Fibroblast of lung (primary cell): ENCODE results near the gene RXFP4. TPM values are rescaled to one million over a fixed set of nuclear protein-coding genes. Genes with fewer than 3 reads are reported as not detected.
A peak's percentile ranks its signal among the peaks of the same experiment; 100 is the strongest.

Experiments used
- DNase-seq, 2 donors: peaks; one replicate each; pipeline versions ENCODE4 v3.0.0 to v3.0.0-alpha.2; 2010; ENCODE audit warnings: low read depth in 2 of 2
- H2AFZ ChIP-seq: 2 replicates; pipeline ENCODE4 v1.5.1; 2012; ENCODE audit warnings: low read length, control low read depth, inconsistent platforms
- H3K27ac ChIP-seq: 2 replicates; pipeline ENCODE4 v1.5.1; 2011; ENCODE audit warnings: low read length, control low read depth; ENCODE audit not compliant: insufficient read depth
- H3K27me3 ChIP-seq: 2 replicates; pipeline ENCODE4 v1.5.1; 2011; ENCODE audit warnings: mild to moderate bottlenecking, low read length; ENCODE audit not compliant: control insufficient read depth, insufficient read depth
- H3K36me3 ChIP-seq: 2 replicates; pipeline ENCODE4 v1.5.1; 2011; ENCODE audit warnings: low read length; ENCODE audit not compliant: control insufficient read depth, insufficient read depth
- H3K4me1 ChIP-seq: 2 replicates; pipeline ENCODE4 v1.5.1; 2011; ENCODE audit warnings: low read length; ENCODE audit not compliant: control insufficient read depth, insufficient read depth; ENCODE audit errors: extremely low read depth
- H3K4me2 ChIP-seq: 2 replicates; pipeline ENCODE4 v1.5.1; 2011; ENCODE audit warnings: low read length, control low read depth; ENCODE audit not compliant: insufficient read depth; ENCODE audit errors: extremely low read depth
- H3K4me3 ChIP-seq, 4 experiments: fragments of 200-600 bp in 1 of 4; sonication (generic) in 1 of 4; replicated peaks in 1 of 4; 2 replicates each; pipeline ENCODE4 v1.5.1; 2011 to 2016; ENCODE audit warnings: low read length in 4 of 4, low read depth in 3 of 4, mild to moderate bottlenecking in 3 of 4, control low read depth in 2 of 4, inconsistent platforms in 1 of 4, mixed read lengths in 1 of 4; ENCODE audit not compliant: insufficient read depth in 1 of 4; ENCODE audit errors: control extremely low read depth in 1 of 4
- H3K79me2 ChIP-seq: 2 replicates; pipeline ENCODE4 v1.5.1; 2012; ENCODE audit warnings: mild to moderate bottlenecking, low read length, inconsistent platforms; ENCODE audit not compliant: control insufficient read depth, insufficient read depth
- H3K9ac ChIP-seq: 2 replicates; pipeline ENCODE4 v1.5.1; 2011; ENCODE audit warnings: mild to moderate bottlenecking, low read length, control low read depth; ENCODE audit not compliant: insufficient read depth
- H3K9me3 ChIP-seq: 2 replicates; pipeline ENCODE4 v1.5.1; 2012; ENCODE audit warnings: low read depth, low read length; ENCODE audit not compliant: control insufficient read depth, insufficient read depth
- H4K20me1 ChIP-seq: 2 replicates; pipeline ENCODE4 v1.5.1; 2011; ENCODE audit warnings: low read length; ENCODE audit not compliant: control insufficient read depth, insufficient read depth; ENCODE audit errors: extremely low read depth
- EZH2 ChIP-seq: IDR thresholded peaks from 2 replicates; pipeline ENCODE4 v1.5.1; 2012; ENCODE audit warnings: low read length, control low read depth, mild to moderate bottlenecking; ENCODE audit errors: missing control alignments
- polyA plus RNA-seq, 2 donors: library from polyadenylated mRNA; depleted of rRNA in 1 of 2; stranded (reverse) in 1 of 2; unstranded in 1 of 2; fragments of >200 nt; gene quantifications; 2 replicates each; pipeline ENCODE4 v1.2.1, GENCODE V29; 2011 to 2012; ENCODE audit warnings: missing spikeins in 1 of 2
- total RNA-seq: library from RNA; depleted of rRNA; stranded (reverse); fragments of >200 nt; gene quantifications from 2 replicates; pipeline ENCODE4 v1.2.1, GENCODE V29; 2014
- TF ChIP-seq, protein P1 (sequence below), 2 donors: IDR thresholded peaks in 1 of 2; conservative IDR thresholded peaks in 1 of 2; 1 replicate in 1 of 2; 2 replicates in 1 of 2; pipeline ENCODE4 v1.5.1; 2011 to 2012; ENCODE audit warnings: low read length in 2 of 2, control low read depth in 1 of 2, inconsistent platforms in 1 of 2, low read depth in 1 of 2, mild to moderate bottlenecking in 1 of 2

Gene RXFP4
- total and polyA plus RNA-seq, 2 donors (not counting 1 experiment from before 2014, with no cell fraction given) = not detected

DNA sequence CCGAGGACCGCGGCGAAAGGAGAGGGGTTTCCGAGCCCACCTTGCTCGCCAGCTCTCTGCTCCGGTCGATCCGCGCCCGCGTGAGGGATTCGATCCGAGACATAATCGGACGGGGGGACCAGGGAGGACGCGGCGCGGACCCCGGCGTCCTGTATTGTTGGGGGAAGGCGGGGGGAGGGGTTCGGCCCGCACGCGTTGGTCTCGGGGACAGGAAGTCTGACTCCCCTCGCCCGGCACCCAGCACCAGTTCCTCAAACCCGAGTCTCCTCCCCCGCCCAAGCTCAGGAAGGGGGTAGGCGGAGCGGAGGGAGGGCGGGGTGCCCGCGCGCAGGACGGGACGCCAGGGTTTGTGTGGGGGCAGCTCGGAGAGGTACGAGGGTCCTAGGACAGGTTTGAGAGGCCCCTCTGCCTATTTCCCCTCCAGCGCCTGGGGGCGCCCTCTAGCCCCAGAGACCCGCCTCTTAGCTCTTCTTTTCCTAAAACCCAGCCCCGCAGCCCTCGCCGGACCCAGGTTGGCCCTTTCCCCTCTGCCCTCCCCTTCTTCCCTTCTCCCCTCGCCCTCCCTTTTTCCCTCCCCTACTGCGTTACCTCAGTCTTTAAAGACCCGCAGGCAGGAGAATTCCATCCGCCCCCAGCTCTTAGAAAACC, 37.0 kb downstream of the RXFP4 start, which contains the start of gene ARHGEF2:
Gene ARHGEF2, minus strand, starts transcription at position 223 of the 648 bp plus-strand sequence. Its CDS starts 120 bp downstream, at position 103.
- no peaks in the 10 kb centered on the region for H4K20me1 ChIP-seq
- H3K4me1 ChIP-seq = peaks cover 40% of the 10 kb centered on the region
- peak; percentile 67 to 76 for DNase-seq
- TF ChIP-seq, protein P1, sequence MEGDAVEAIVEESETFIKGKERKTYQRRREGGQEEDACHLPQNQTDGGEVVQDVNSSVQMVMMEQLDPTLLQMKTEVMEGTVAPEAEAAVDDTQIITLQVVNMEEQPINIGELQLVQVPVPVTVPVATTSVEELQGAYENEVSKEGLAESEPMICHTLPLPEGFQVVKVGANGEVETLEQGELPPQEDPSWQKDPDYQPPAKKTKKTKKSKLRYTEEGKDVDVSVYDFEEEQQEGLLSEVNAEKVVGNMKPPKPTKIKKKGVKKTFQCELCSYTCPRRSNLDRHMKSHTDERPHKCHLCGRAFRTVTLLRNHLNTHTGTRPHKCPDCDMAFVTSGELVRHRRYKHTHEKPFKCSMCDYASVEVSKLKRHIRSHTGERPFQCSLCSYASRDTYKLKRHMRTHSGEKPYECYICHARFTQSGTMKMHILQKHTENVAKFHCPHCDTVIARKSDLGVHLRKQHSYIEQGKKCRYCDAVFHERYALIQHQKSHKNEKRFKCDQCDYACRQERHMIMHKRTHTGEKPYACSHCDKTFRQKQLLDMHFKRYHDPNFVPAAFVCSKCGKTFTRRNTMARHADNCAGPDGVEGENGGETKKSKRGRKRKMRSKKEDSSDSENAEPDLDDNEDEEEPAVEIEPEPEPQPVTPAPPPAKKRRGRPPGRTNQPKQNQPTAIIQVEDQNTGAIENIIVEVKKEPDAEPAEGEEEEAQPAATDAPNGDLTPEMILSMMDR (conservative IDR thresholded peaks at IDR 0.05 in 1 of 2, IDR thresholded peaks at IDR 0.05 in 1 of 2; ENCODE audit: low read depth in 1 of 2, low read length in 2 of 2) = peak; percentile 27 to 40
- TF ChIP-seq EZH2 = no peak
- H3K27ac ChIP-seq = peak within 1 kb of the TSS; percentile 87
- peak within 1 kb of the TSS; percentile 67 to 90 (median 80) for H3K4me3 ChIP-seq
- H3K9ac ChIP-seq = peak within 1 kb of the TSS; percentile 76
- H3K4me2 ChIP-seq = peak within 1 kb of the TSS; percentile 96
- H3K27me3 ChIP-seq = no peaks in the 10 kb centered on the region
- H2AFZ ChIP-seq = no peak within 1 kb of the TSS
- no peaks in the 10 kb centered on the region for H3K9me3 ChIP-seq
- H3K36me3 ChIP-seq = peaks cover 1% of the 10 kb centered on the region
- peaks cover 83% of the 10 kb centered on the region for H3K79me2 ChIP-seq

DNA sequence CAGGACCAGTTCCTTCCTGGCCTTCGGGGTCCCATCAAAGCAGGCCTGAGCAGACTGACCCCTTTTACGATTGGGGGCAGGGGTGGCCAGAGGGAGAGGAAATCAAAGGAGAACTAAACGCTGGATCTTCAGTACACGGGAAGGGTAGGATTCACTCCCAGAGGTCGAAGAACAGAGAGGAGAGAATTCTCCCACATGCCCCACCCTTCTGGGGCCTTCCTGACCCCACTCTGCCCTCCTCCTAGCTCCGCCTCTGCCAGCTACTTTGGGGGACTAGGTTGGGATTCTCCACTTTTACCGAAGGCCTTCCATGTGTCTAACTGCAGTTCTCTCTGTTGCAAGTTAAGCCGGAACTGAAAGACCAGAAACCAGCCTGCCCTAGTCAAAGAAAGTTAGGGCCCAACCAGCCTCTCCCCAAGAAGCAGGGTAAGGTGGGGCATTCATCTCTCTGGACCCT, 37.6 kb downstream of the RXFP4 start:
- peaks cover 1% of the 10 kb centered on the region for H3K36me3 ChIP-seq
- peak overlapping the region; percentile 67 to 90 (median 80) for H3K4me3 ChIP-seq
- peaks cover 79% of the 10 kb centered on the region for H3K79me2 ChIP-seq
- no peak overlapping the region for H2AFZ ChIP-seq
- peak in 1 of 2 donors; percentile 54 for DNase-seq
- H3K9me3 ChIP-seq = no peaks in the 10 kb centered on the region
- H3K27ac ChIP-seq = peak overlapping the region; percentile 87
- H3K9ac ChIP-seq = peak overlapping the region; percentile 76
- TF ChIP-seq, protein P1 (conservative IDR thresholded peaks at IDR 0.05 in 1 of 2, IDR thresholded peaks at IDR 0.05 in 1 of 2; ENCODE audit: low read depth in 1 of 2, low read length in 2 of 2) = no peak
- no peak for TF ChIP-seq EZH2
- H3K4me2 ChIP-seq = peak overlapping the region; percentile 96
- H3K27me3 ChIP-seq = no peaks in the 10 kb centered on the region
- no peaks in the 10 kb centered on the region for H4K20me1 ChIP-seq
- H3K4me1 ChIP-seq = peaks cover 45% of the 10 kb centered on the region

DNA sequence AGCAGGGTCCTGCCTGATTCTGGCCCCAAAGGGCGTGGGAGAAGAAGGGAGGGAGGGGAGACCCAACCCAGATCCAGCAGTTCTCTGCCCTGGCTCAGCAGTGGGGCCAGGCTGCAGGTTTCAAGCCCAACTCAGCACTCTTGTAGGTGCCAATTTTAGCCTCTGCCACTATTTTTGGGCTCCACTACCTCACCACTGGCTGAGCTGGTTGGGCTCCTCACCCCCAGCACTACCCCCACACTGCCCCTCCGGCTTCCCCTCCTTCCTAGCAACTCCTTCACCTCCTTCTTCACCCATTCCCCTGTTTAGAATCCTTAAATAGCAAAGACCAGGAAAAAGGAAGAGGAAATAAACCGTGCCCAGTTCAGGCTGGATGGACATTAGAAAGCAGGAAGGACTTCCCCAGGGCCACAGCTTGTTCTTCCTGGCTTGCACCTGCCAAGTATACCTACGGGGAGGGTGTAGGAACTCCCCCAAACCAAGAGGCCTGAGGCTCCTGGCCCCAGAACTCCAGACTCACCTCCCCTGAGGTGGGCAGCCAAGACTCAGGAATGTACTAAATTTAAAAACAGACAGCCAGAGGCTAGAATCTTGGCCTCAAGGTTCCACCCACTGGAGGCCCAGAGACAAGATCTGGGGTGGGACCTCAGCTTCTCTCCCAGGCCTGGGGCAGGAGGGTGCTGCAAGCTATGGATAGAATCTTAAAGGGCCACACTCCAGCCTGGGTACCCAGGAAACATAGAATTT, 38.3 kb downstream of the RXFP4 start:
- Histone ChIP-seq H3K4me2 (peak overlapping the region; percentile 96), H3K4me1 (peaks cover 38% of the 10 kb centered on the region), H3K79me2 (peaks cover 71% of the 10 kb centered on the region), H3K9ac (peak overlapping the region; percentile 76), H3K9me3 (no peaks in the 10 kb centered on the region), H3K36me3 (no peaks in the 10 kb centered on the region), H3K27ac (peak overlapping the region; percentile 87), H3K27me3 (no peaks in the 10 kb centered on the region), H4K20me1 (no peaks in the 10 kb centered on the region), H2AFZ (no peak overlapping the region), H3K4me3 (peak overlapping the region; percentile 67 to 90 (median 80))
- TF ChIP-seq, protein P1 (conservative IDR thresholded peaks at IDR 0.05 in 1 of 2, IDR thresholded peaks at IDR 0.05 in 1 of 2; ENCODE audit: low read depth in 1 of 2, low read length in 2 of 2) = no peak
- TF ChIP-seq EZH2 = no peak
- DNase-seq = no peak
